DMS79 treated with DMSO at 0.1 percent for 48 hours (cell line): ENCODE results near the gene RASGRF2.

ENCODE experiments used
- DNase-seq: peaks from one replicate; lab custom pipeline; 2025; lab: John Stamatoyannopoulos, UW

RASGRF2 gene

DNA sequence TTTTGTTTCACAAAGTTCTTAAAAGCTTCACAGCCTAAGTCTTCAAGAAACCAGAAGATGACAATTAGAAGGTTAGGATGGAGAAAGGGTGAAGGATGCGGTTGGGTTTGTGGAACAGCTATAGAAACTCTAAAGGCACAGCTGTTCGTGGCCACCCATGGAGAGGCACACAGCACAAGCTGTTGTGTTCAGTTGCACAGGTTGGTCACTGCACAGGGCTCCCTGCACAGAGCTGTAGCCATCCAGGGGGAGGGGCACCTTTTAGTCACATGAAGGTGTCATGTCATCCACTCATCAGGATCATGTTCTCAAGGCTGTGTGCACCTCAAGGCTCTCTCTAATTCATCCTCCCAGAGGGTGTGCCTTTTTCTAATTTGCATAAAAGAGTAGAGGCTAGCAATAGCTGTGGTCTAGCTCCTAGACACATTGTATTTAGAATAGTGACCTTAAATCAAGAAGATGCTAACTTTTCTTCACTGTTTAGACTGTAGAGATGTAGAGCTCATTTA is 5.0 kb upstream of the RASGRF2 start:
- no peak for DNase-seq

DNA sequence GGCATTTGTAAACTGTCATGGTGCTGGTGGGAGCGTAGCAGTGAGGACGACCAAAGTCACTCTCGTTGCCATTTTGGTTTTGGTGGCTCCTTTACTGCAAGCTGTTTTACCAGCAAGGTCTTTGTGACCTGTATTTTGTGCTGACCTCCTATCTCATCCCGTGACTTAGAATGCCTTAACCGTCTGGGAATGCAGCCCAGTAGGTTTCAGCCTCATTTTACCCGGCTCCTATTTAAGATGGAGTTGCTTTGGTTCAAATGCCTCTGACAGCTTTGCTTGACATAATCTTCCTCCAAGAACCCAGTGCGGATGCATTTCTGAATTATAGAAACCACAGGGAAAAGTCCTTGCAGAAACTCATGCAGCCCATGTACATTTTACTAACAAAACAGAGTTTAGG is 3.9 kb upstream of the RASGRF2 start:
- DNase-seq = no peak

DNA sequence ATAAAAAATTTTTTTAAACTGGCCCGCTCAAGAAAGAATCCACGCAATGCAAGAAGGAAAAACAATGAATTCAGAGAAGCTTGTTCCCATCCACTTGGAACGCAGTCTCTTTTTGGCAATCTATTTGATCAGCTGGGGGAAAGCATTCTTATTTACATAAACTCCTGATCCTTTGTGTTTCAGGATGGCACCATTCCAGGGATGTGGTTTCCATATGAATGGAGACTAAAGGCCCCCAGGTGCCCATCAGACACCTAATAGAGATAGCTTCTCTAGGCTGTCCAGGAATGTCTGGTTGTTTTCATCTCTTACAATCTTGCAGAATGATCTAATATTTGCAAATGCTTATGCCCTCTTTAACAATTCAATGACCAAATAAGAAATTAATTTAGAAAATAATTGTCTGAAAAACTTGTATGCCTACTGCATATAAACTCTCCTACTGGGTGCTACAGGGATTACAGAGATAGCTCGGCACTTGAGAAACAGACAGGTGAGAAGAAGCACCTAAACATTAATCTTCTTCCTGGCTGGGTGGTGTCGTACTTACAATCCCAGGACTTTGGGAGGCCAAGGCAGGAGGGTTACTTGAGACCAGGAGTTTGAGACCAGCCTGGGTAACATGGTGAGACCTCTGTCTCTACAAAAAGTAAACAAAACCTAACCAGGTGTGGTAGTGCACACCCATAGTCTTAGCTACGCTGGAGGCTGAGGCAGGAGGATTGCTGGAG is 3.0 kb upstream of the RASGRF2 start:
- DNase-seq = peak; percentile 45

DNA sequence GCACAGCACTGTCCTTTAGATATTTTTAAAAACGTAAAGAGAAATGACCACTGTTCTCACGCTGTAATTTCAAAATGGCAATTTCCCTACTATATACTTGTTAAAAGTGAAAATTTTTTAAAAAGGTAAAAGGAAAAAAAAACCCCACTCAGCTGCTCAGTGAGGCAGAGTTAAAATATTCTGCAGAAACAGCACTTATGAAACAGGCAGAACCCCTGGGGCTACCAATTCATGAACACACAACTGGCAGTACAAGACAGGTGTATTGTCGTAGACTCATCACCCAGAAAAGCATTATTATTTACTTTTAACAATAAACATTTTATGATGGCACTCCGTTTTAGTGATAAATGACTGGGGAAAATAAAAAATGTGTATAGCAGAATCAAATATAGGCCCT is 1.5 kb upstream of the RASGRF2 start:
- DNase-seq = peak; percentile 16

DNA sequence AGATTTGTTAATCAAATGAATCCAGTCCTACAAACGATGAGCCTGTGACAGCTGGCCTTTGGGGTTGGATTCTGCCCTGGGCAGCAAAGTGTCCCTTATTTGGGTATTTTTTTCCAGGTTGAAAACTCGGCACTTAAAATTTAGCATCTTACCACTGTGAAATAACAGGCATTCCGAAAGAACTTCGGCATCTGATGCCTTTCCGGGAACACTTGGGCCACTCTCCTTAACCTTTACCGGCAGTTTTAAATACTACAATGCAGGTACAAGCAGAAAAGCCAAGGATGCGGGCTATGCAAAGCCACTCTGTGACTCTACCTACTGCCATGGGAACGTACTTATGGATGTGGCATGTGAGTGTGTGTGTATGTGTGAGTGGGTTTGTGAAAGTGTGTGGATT is 1.0 kb upstream of the RASGRF2 start:
- peak; percentile 12 for DNase-seq

DNA sequence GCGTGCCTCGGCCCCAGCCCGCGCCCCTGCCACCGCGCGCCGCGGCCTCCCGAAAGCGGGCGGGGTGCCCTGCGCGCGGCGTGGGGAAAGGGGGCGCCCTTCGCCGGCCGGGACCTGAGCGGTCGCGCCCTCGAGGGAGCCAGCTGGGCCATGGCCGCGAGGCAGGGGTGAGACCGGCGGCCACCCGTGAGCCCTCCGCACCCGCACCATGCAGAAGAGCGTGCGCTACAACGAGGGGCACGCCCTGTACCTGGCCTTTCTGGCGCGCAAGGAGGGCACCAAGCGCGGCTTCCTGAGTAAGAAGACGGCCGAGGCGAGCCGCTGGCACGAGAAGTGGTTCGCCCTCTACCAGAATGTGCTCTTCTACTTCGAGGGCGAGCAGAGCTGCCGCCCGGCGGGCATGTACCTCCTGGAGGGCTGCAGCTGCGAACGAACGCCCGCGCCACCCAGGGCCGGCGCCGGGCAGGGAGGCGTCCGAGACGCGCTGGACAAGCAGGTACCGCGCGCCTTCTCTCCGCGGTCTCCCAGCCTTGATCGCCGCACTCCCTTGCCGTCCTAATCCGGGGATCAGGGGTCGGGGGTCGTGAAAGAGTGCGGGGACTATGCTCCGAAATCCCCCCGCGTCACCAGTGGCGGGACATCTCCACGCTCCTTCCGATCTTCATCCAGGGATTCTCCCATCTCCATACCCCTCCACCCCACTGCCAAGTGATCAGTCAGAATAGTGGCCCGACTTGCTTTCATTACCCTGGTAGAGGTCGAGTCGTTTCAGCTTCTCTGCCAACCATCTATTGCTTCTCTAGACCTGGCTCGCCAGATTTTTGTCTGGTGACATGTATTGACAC is 590 bp downstream of the RASGRF2 start:
- DNase-seq = peak; percentile 2

DNA sequence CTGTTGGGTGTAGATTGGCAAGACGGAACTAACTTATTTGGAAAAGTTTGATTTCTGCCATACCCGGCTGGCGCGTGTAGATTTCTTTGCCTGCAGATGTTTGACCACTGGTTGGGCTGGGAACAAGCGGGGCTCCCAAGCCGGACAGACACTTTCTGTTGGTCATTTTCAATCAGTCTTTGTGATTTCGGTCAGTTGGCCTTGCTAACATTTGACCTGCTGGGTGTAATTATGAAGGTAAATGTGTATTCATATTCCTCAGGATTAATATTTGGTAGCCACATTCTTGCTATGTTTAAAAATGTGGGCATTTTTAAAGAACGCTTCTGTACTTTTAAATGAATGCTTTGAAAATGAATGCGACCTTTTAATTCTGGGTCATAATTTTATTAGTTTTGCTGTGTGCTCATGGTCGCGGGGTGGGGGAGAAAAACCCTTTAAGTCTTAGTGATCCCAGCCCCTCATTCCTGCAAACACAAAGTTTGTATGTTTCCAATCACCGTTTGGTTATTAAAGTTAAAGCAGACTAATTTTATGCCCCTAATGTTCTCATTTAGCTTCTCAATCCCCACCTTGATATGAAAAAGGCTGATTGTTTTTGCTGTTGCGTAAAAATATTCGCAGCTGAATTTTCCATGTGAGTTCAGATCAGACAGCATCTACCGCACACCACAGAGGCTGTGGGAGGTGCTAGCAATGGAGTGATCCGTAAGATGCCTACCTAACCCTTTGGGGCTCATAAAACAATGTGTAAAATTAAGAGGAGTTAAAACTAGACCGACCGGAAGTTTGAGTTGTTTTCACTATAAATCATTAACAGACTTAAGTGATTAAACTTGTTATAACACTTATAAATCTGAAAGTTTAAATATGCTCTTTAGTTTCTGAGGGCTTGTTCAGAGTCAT is 1.5 kb downstream of the RASGRF2 start:
- DNase-seq = no peak

DNA sequence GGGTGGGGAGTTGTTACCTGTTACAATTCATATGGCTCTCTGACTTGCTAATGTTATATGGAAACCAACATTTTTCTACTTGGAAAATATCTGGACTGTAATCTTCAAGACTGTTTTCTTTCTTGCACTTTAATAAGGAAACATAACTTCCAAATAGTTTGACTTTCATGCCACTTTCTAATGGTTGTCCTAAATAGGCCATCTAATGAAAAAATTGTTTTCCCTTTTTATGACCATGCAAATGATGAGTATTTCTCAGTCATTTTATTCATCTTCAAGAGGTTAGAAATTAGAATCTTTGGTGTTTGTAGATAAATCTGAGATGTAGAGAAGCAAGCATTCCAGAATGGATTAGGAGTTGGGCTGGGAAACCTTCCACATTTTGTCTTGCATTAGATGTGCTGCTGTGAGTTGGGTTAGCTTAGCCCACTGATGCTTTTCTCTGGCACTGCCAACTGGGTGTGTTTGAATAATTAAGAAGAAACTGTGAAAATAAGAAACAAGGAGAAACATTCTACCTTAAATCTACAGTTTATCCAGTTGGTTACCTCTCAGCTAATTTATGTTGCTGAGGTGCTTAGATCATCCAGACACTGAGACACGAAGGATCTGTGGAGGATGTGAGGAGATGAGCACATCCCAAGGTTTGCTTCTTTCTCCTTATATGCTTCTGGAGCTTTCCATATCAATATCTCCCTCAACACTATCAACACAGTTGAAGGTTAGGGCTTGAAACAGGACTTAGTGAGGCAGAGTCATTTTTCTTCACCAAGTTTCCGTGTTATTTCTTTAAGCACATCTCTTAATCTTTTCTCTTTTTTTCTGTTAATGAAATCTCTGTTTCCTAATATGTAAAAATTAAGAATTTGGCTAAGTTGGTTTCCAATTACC is 2.7 kb downstream of the RASGRF2 start:
- no peak for DNase-seq

DNA sequence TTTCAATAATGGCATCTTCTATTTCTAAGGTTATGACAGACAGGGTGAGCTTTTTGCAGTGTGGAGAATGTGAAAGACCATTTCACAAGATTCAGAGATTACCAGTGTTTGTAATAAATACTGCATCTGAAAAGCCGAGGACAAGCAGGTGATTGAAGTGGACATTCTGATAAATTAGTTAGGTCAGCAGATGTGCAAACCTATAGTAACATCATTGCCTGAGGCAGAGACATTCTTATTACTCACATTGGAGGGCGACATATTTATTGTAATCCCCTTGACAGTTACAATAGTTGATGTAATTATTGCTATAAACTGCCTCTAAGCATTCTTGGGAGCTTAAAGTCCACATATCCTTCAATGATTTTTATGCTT is 3.3 kb downstream of the RASGRF2 start:
- DNase-seq = no peak

DNA sequence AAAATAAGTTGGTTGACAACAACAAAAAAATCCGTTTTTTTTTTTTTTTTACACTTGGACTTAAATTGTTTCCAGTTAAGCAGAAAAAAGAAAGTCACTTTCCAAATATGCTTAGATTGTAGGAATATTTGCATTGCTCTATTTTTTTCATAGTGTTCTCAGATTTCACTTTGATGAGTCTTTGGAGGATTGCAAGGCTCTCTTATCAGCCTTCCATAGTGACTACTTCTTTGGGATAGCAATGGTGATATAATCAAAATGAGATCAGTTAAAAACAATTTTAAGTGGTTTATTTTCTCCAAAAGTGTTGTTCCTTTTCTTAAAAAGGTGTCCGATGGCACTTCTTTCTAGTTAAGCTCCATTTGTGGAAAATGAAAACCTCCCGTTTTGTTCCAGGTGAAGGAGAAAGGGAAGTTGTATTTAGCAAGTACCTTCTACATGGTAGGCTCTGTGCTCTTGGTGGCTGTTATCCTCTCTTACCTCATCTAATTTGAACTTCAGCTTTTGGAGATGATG is 3.9 kb downstream of the RASGRF2 start:
- DNase-seq = no peak

DNA sequence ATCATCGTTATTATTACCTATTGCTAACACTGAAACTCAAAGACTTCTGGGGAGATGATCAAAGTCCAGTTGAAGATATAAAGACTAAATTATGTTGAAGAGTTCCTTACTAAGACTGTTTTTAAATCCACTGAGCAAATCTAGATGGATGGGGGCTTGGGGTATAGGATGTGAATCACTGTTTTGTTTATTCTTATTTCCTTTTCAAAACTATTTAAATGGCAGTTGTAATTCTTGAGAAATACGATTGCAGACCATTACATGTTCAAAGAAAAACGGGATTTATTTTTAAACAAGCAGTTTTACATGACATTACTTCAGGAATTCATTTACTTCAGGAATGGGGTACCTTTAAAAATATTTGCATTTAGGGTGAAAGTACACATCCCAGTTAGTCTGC is 4.3 kb downstream of the RASGRF2 start:
- DNase-seq = no peak

DNA sequence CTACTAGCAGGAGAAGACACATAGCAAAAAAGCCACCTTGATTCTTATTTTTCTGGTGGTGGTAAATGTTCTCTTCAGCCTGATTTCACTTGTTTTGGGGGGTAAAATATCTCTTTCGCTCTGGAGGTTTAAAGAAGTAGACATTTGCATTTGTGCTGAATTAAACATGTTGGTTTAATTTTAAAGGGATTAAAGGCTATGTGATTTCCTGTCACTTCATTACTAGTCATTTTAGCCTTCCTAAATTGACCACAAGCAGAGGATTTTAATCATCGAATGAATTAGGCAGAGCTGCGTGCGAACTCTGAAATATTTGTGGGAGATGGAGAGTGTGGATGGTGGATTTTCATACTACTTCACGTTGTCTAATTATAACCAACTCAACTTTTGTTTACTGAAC is 4.8 kb downstream of the RASGRF2 start:
- DNase-seq = no peak

DNA sequence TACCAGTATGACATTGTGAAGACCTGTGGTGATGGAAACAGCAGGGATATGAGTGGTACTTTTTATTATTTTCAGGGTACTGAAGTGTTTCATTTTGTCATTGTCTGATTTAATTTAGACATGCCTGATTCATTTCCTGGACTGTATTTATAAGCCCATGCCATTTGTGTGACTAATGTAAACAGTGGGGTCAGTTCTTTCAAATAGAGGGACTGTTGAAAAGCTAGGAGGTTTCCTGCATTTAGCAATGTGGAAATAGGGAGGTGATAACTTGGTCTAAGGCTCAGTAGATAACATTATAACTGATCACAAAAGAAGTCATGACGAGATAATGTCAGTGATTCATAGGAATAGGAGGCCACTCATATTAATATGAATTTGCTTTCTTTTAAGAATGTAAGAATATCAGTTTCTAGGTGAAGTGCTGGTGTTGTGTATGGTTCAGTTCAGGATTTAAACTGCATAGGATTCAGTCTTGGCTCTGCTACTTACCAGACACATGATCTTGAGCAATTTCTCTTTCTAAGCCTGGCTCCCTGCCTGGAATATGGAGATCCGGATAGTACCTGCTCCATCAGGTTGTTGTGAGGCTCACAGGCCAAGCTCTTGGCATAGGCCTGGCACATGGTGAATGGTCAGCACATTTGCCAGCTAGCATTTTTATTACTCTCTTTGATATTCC is 7.5 kb downstream of the RASGRF2 start:
- no peak for DNase-seq

DNA sequence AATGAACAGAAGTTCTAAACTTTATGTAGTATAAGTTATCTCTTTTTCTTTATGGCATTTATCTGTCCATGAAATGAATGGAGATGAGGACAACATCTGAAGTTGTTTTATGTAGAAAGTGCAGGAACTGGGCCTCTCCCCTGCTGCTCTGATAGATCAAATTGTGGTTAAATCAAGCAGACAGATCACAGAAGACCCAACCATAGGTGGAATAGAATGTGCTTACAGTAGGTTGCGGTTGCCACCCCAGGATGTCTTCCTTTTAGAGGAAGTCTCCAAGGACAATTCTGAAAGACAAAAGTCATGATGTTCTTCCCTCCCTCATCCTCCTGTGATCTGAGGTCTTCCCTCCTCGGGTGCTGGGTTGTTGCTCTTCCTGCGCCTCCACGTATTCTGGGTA is 12.9 kb downstream of the RASGRF2 start:
- DNase-seq = no peak

DNA sequence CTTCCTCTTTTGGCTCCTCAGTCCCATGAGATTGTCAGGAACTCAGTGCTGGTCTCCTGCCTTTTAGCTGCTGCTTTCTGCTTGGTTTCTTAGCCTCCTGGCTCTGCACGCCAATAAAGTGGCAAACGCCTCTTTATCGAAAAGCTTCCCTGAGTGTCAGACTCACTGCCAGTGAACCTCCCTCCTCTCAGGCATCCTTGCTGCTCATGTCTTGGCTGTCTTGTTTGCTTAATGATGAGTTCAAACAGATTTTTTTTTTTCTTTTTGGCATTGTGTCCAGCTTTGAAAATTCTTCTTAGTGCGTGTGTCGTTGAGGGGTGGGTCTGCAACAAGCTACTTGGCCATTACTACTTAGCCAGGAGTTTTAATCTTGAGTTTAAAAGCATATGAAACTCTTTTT is 14.9 kb downstream of the RASGRF2 start:
- no peak for DNase-seq

DNA sequence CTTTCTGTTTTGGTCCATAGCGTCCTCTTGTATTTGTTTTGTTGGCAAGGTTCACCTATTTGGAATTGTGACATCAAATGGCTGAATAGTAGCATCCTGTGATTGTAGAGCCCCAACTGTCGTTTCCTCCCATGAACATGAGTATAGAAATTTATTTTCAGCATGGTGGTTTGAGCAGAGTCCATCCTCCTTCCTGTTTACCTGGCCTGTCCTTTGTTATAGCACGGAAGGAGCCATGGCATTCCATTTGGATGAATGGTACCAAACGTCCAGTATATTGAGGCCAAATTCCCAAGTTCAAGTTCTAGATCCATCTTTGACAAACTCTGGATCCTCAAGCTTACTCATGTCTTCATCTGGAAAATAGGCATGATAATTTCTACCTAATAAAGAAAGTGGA is 16.8 kb downstream of the RASGRF2 start:
- DNase-seq = no peak

DNA sequence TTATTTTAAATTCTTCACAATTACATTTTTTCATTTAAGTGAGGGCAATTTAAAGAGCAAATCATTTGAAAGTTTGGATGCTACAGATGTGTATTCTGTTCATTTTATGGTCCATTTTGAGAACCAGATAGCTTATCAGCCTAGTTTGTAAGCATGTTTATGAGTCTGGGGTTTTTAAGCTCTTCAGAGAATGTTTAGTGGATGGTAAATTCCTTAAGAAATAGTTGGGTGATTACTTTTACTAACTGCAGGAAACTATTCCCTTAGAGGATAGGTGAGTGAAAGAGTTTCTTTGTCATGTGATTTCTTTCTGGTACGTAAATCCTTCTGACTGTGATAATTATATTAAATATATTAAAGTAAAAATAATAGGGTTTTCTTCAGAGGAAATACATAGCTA is 17.6 kb downstream of the RASGRF2 start:
- no peak for DNase-seq

DNA sequence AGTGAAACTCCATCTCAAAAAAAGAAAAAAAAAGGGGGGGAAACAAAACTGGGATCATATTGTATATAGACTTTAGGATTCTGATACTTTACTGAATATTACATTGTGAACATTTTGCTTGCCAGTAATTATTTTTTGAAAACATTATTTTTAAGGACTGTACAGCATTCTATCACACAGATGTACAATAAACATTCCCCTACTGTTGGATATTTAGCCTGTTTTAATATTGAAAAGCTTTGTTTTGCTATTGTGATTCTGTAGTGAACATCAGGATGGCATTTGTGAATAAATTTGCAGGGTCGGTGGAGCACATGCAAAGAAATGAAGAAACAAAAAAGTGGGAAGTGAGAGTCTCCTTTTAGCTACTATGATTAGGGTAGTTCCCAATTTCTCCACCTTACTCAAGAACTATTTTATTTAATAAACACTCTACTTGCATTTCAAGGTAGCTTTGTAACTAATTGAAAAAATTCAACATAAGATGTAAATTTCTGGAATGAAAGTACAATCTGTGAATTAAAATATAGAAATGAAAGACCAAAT is 18.7 kb downstream of the RASGRF2 start:
- DNase-seq = no peak

DNA sequence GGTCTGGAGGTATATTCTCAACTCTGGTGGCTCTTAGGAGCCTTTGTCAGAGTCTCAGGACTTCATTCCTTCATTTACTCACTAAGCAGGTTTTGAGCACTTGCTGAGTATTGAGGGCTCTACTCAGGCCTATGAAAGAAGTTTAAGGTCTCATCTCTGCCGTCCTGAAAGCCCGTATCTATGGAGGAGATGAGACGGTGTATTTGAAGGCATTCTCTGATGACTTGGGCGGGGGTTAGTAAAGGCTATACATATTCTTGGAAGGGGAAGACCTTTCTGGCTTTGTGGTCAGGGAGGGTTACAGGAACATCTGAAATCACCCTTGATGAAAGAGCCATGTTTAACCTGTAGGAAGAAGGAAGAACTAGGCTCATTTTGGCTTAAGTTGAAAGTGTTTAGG is 21.9 kb downstream of the RASGRF2 start:
- no peak for DNase-seq

DNA sequence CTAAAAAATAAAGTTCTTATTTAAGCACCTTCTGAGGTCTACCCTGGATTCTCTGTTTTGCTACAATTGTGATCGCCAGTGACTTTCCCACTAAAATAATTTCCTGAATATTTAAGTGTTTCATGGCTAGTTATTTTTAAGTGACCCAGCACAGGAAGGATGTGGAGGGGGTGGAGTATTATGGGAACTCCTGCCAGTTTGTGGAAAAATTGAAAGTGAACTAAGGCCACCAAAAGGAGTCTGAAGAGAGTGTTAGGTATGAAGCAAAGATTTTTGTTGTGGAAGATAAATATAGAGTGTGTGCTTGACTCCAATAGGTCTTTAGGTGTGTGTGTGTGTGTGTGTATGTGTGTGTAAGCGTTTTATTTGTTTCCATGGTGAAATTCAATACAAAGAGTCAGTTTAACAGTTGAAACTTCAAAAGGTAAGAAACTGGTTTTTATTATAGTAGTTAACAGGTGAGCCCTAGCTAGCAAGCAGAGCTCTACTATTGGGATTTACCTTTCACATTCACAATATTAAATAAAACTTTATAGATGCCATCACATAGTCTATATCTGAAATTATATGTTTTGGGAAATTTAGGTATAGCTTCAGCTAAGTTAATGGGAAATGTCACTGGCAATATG is 25.6 kb downstream of the RASGRF2 start:
- no peak for DNase-seq
